Prostate gland (tissue), 2 donors: ENCODE results near the gene RAB33A. TPM values are rescaled to one million over a fixed set of nuclear protein-coding genes. Genes with fewer than 3 reads are reported as not detected.

Source experiments
- DNase-seq: peaks from one replicate; pipeline ENCODE4 v3.0.0-alpha.2; 2019; ENCODE audit warnings: low spot score
- H3K27ac ChIP-seq, 2 donors: fragments of 200-600 bp; sonication (generic); 2 replicates each; pipeline ENCODE4 v1.5.1; 2017 to 2019
- H3K27me3 ChIP-seq: fragments of 200-600 bp; sonication (generic); replicated peaks from 2 replicates; pipeline ENCODE4 v1.5.1; 2019; ENCODE audit not compliant: insufficient read depth
- H3K36me3 ChIP-seq, 2 donors: fragments of 200-600 bp; sonication (generic); 1 replicate in 1 of 2; 2 replicates in 1 of 2; pipeline versions ENCODE4 v1.5.1 to v1.8.1; 2017 to 2019
- H3K4me1 ChIP-seq: fragments of 200-600 bp; sonication (generic); replicated peaks from 2 replicates; pipeline ENCODE4 v1.5.1; 2019
- H3K4me3 ChIP-seq, 2 donors: fragments of 200-600 bp; sonication (generic); 2 replicates each; pipeline ENCODE4 v1.5.1; 2017 to 2019
- H3K9me3 ChIP-seq: fragments of 200-600 bp; sonication (generic); 2 replicates; pipeline ENCODE4 v1.5.1; 2017
- POLR2A ChIP-seq: fragments of 450-650 bp; IDR thresholded peaks from one replicate; pipeline ENCODE4 v1.6.1; 2016; ENCODE audit warnings: antibody characterized with exemption, mild to moderate bottlenecking
- POLR2AphosphoS5 ChIP-seq: sonication (generic); formaldehyde crosslinking; IDR thresholded peaks from one replicate; pipeline ENCODE4 v1.6.1; 2017; ENCODE audit warnings: antibody characterized with exemption
- WGBS: methylation state at CpG from one replicate; pipeline ENCODE4 v1.1.5; 2018; 5-methylcytosine and 5-hydroxymethylcytosine counted together
- intact Hi-C: fragments of 100-400 bp; cut with DNase I; formaldehyde crosslinking; loops from one replicate; pipeline ENCODE4 v1.14.2; 2022
- total RNA-seq, 2 donors: library from RNA; depleted of rRNA; stranded (reverse); fragments of >200 nt; gene quantifications; one replicate each; pipeline ENCODE4 v1.1.0, GENCODE V29; 2016
- TF ChIP-seq, protein P1 (sequence below), 4 experiments: fragments of 200-600 bp in 2 of 4; fragments of 450-650 bp in 2 of 4; sonication (generic) in 2 of 4; IDR thresholded peaks; 1 replicate in 3 of 4; 2 replicates in 1 of 4; pipeline ENCODE4 v1.5.1; 2016 to 2019; ENCODE audit warnings: antibody characterized with exemption in 4 of 4, mild to moderate bottlenecking in 2 of 4, moderate library complexity in 2 of 4

The RAB33A gene
- total RNA-seq, 2 donors from 2014 or later = 0.62 TPM; not detected in 1

DNA sequence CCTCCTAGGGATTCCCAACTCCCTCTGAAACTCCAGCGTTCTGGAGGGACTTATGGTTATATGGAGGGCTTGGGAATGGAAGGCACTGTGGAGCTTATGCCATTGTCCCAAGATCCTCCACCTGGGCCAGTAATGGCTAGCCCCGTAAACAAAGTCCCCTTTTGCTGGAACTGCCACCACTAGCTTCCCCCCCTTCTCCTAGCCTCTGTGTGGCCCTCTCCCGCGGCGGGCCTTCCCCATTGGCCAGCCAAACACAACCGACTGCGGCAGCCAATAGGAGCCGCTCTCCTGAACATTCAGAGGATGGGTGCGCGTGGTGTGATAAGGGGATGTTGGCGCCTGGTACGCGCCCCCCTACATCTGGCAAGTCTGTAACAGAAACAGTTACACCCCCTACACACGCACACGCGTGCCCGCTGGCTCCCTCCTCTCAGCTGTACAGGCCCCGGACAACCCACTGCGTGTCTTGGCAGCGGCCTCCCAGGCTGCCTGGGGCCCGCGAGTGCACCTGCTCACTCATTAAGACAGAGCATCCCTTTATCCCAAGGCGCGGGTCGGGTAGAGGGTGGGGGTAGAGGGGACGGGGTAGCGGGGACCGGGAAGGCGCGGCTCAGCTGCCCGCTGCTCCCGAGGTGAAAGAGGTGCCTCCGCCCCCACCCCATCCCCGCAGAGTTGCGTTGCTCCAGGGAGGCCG, 863 bp upstream of the RAB33A start:
- Histone ChIP-seq H3K4me1 (no peaks in the 10 kb centered on the region), H3K27ac (no peak overlapping the region), H3K4me3 (peak overlapping the region; percentile 18 to 28), H3K36me3 (no peaks in the 10 kb centered on the region), H3K27me3 (no peaks in the 10 kb centered on the region), H3K9me3 (no peaks in the 10 kb centered on the region)
- intact Hi-C loops = no loop called here
- 1% methylated on average over 9 of the region's 36 CpGs for WGBS
- DNase-seq = no peak
- TF ChIP-seq POLR2AphosphoS5 (no peak), POLR2A (no peak)
- TF ChIP-seq, protein P1, sequence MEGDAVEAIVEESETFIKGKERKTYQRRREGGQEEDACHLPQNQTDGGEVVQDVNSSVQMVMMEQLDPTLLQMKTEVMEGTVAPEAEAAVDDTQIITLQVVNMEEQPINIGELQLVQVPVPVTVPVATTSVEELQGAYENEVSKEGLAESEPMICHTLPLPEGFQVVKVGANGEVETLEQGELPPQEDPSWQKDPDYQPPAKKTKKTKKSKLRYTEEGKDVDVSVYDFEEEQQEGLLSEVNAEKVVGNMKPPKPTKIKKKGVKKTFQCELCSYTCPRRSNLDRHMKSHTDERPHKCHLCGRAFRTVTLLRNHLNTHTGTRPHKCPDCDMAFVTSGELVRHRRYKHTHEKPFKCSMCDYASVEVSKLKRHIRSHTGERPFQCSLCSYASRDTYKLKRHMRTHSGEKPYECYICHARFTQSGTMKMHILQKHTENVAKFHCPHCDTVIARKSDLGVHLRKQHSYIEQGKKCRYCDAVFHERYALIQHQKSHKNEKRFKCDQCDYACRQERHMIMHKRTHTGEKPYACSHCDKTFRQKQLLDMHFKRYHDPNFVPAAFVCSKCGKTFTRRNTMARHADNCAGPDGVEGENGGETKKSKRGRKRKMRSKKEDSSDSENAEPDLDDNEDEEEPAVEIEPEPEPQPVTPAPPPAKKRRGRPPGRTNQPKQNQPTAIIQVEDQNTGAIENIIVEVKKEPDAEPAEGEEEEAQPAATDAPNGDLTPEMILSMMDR (IDR thresholded peaks at IDR 0.05) = no peak

DNA sequence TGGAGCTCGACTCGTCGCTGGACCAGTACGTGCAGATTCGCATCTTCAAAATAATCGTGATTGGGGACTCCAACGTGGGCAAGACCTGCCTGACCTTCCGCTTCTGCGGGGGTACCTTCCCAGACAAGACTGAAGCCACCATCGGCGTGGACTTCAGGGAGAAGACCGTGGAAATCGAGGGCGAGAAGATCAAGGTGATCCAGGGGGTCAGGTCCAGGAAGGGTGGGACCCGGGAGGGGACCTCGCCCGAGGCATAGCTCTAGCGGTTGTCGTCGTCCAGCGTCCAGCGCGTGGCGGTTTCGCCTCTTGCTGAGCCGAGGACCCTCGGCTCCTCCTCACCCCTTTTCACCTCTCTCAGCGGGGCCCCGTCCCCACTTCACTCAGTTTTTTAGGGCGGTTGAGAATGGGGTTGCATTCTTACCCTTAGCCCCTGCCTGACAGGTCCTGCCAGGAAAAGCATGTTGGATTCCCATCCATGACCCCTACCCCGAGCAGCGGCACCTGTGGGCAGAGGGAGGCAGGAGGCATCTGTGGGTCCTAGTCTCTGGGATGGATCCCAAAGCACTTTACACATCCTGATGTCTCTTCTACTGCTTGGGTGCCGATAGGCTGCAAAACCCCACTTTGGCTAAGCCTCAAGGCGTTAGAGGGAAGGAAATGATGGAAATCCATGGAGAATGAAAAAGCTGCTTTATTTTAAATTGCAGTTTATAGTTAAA, 524 bp downstream of the RAB33A start:
- Histone ChIP-seq H3K4me3 (peak overlapping the region; percentile 18 to 28), H3K27me3 (no peaks in the 10 kb centered on the region), H3K9me3 (no peaks in the 10 kb centered on the region), H3K27ac (no peak overlapping the region), H3K4me1 (no peaks in the 10 kb centered on the region), H3K36me3 (no peaks in the 10 kb centered on the region)
- no peak for DNase-seq
- TF ChIP-seq, protein P1 (IDR thresholded peaks at IDR 0.05) = no peak
- TF ChIP-seq POLR2AphosphoS5 (no peak), POLR2A (no peak)
- 23% methylated on average over 20 of the region's 34 CpGs for WGBS
- intact Hi-C loops = no loop called here

- Histone ChIP-seq H3K4me3 (no peak overlapping the region), H3K9me3 (no peaks in the 10 kb centered on the region), H3K27me3 (no peaks in the 10 kb centered on the region), H3K4me1 (no peaks in the 10 kb centered on the region), H3K36me3 (no peaks in the 10 kb centered on the region), H3K27ac (no peak overlapping the region)
- WGBS = 67% methylated on average over 7 of the region's 7 CpGs
- no peak for DNase-seq
- TF ChIP-seq POLR2AphosphoS5 = no peak
- TF ChIP-seq, protein P1 (IDR thresholded peaks at IDR 0.05) = no peak
- TF ChIP-seq POLR2A = no peak
- intact Hi-C loops = no loop called here
Measured at GRCh38 chrX:130173190-130173895, 1.6 kb downstream of the RAB33A start.

DNA sequence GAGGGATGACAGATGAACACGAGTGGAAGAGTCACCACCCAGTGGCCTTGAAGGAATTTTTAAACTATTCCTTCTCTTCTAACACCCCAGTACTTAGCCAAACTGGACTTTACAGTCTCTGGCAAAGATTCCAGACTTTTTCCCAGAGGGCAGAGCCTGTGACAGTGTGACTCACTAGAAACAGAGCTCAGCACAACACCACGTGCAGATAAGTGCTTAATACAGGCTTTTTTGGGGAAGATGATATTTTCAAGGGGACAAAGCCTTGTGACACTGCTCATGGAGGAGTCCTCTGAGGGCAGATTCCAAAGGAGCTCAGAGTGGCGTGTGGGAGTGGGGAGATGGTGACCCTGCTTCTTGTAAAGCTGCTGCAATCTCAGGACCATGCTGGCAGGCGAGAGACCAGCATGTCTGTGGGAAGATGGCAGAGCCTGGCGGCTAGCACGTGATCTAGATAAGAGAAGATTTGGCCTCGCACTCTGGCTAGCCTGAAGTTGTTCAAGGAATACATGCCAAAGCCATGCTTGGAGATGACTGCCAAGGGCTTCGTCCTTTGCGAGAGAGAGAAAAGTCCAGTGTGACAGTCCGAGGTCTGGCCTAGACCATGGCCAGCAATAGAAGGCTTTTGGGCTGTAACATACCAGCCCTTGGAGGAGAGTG, 2.4 kb downstream of the RAB33A start:
- Histone ChIP-seq H3K9me3 (no peaks in the 10 kb centered on the region), H3K27ac (no peak overlapping the region), H3K4me1 (no peaks in the 10 kb centered on the region), H3K27me3 (no peaks in the 10 kb centered on the region), H3K36me3 (no peaks in the 10 kb centered on the region), H3K4me3 (no peak overlapping the region)
- DNase-seq = no peak
- WGBS = 35% methylated on average over 5 of the region's 10 CpGs
- TF ChIP-seq POLR2AphosphoS5 (no peak), POLR2A (no peak)
- TF ChIP-seq, protein P1 (IDR thresholded peaks at IDR 0.05) = no peak
- intact Hi-C loops = no loop called here
